Karpas-422 (cell line): ENCODE results near the gene AKT1. TPM values are rescaled to one million over a fixed set of nuclear protein-coding genes. Genes with fewer than 3 reads are reported as not detected.

Experiments
- DNase-seq: peaks from one replicate; pipeline ENCODE4 v3.0.0-alpha.2; 2015
- H2AFZ ChIP-seq: fragments of 200-600 bp; sonication (generic); 2 replicates; pipeline ENCODE4 v1.6.1; 2014; ENCODE audit warnings: antibody characterized with exemption, low read length, mixed read lengths
- H3K27ac ChIP-seq: fragments of 200-600 bp; sonication (generic); 2 replicates; pipeline ENCODE4 v1.5.1; 2014; ENCODE audit warnings: mild to moderate bottlenecking, low read length, moderate library complexity
- H3K27me3 ChIP-seq: fragments of 200-600 bp; sonication (generic); 2 replicates; pipeline ENCODE4 v1.6.1; 2014; ENCODE audit warnings: low read length, mixed read lengths
- H3K36me3 ChIP-seq: fragments of 200-600 bp; sonication (generic); 2 replicates; pipeline ENCODE4 v1.6.1; 2014; ENCODE audit warnings: low read length, mixed read lengths; ENCODE audit not compliant: insufficient read depth
- H3K4me1 ChIP-seq: fragments of 200-600 bp; sonication (generic); 2 replicates; pipeline ENCODE4 v1.6.1; 2014; ENCODE audit warnings: mild to moderate bottlenecking, low read length, mixed read lengths
- H3K4me2 ChIP-seq: fragments of 200-600 bp; sonication (generic); 2 replicates; pipeline ENCODE4 v1.6.1; 2014; ENCODE audit warnings: low read length, low read depth, mild to moderate bottlenecking; ENCODE audit not compliant: poor library complexity, severe bottlenecking
- H3K4me3 ChIP-seq: fragments of 200-600 bp; sonication (generic); 2 replicates; pipeline ENCODE4 v1.5.1; 2014; ENCODE audit warnings: mild to moderate bottlenecking, antibody characterized with exemption, low read length, mixed read lengths
- H3K79me2 ChIP-seq: fragments of 200-600 bp; sonication (generic); 2 replicates; pipeline ENCODE4 v1.6.1; 2014; ENCODE audit warnings: mild to moderate bottlenecking, low read length, mixed read lengths
- H3K9ac ChIP-seq: fragments of 200-600 bp; sonication (generic); 2 replicates; pipeline ENCODE4 v1.6.0; 2014; ENCODE audit warnings: low read length
- H3K9me2 ChIP-seq: fragments of 200-600 bp; sonication (generic), shearing (Covaris generic); replicated peaks from 2 replicates; pipeline ENCODE4 v1.6.0; 2014; ENCODE audit warnings: mild to moderate bottlenecking, low read length, moderate library complexity; ENCODE audit not compliant: insufficient read depth
- H3K9me3 ChIP-seq: fragments of 300-700, 200-600 bp; sonication (generic); 2 replicates; pipeline ENCODE4 v1.6.1; 2014; ENCODE audit warnings: low read length, mixed read lengths
- H4K20me1 ChIP-seq: fragments of 200-600 bp; sonication (generic); 2 replicates; pipeline ENCODE4 v1.6.1; 2014; ENCODE audit warnings: mild to moderate bottlenecking, antibody characterized with exemption, low read length, low read depth; ENCODE audit not compliant: insufficient read depth
- total RNA-seq: library from RNA; depleted of rRNA; stranded (reverse); fragments of >200 nt; shearing (Covaris generic); gene quantifications from 2 replicates; pipeline ENCODE4 v1.2.3, GENCODE V29; 2014; ENCODE audit warnings: low replicate concordance

The AKT1 gene
- total RNA-seq, 1 experiment from 2014 or later = 70.4 TPM

DNA sequence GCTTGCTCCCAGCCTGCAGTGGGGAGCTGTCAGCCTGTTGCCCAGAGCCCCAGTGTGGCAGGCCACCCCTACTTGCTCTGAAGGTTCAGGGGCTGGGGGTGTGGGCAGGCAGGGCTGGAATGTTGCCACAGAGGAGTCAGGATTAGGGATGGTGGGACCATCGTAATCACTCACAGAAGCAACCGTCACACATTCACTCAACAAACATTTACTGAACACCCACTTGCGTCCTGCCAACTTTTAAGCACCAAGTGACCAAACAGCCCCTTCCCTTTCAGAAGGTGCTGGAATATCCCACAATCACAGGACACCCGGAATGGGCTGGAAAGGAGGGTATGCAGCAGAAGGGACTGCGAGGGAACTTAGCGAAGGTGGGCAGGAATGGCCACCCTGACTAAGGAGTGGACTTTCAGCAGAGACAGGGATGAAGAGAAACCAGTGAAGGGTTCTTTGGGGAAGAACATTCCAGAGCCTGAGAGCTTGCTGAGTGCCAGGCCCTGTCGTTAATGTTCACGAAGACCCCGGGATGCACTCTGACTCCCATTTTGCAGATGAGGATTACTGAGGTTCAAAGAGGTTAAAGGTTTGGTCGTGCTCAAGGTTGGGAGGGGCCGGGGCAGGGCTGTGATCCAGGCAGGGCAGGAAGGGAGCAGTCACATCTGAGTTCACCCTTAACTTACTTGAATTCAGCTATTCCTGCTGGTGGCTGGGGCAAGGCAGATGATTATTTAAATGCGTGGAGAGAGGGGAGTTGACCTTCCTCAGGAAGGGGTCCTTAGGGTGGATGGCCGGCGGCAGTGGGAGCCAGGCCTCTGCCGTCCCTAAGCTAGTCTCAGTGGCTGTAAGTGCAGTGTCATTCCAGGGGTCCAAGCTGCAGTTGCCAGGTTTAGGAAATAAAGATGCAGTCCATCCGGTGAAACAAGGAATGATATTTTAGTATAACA is 3.0 kb upstream of the AKT1 start:
- no peak for DNase-seq
- no peaks in the 10 kb centered on the region for H3K27me3 ChIP-seq
- peaks cover 55% of the 10 kb centered on the region for H3K4me1 ChIP-seq
- H3K79me2 ChIP-seq = peaks cover 14% of the 10 kb centered on the region
- H2AFZ ChIP-seq = no peak overlapping the region
- no peak overlapping the region for H3K4me3 ChIP-seq
- H3K36me3 ChIP-seq = no peaks in the 10 kb centered on the region
- no peak overlapping the region for H3K27ac ChIP-seq
- no peak overlapping the region for H3K9ac ChIP-seq
- no peaks in the 10 kb centered on the region for H3K9me2 ChIP-seq
- H3K9me3 ChIP-seq = no peaks in the 10 kb centered on the region
- peaks cover 18% of the 10 kb centered on the region; the same call in 1 of the 2 replicates for H4K20me1 ChIP-seq
- no peak overlapping the region for H3K4me2 ChIP-seq

DNA sequence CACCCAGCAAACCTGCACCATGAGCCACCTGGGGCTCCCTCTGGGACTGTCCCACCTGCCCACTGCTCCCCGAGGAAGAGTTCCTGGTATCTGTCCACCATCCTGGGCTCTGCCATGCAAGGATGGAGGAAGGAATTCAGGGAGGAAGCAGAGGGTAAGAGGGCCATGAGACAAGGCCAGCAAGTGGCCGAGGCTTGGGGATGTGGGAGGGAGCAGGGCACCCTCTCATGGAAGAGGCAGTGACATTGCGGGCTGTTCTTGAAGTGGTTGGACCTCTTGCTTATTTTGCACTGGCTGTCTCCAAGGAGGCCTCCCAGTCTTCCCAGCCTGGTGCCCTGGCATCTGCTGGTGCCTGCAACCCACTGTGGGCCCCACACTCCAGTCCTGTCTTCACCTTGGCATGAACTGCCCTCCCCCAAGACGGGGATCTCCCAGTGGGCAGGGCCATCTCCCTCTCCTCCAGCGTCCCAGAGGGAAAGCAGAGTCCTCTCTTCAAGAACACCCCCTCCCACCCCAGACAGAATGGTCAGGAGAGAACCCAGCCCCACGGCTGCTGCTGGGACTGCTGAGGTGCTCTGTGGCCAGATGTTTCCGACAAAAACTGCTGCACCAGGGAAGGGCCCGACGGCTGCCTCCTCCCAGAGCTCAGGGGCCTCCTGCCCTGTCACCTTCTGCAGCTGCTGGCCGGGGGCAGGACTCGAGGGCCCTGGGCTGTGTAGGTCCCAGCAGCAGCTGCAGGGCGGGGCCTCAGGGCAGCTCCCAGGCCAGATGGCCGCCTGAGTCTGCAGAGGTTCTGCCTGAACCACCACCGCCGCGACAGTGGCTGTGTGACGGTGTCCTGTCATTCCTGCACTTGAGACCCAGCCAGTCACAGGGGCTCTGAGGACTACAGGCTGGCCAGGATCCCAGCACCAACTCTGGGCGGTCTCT is 1.8 kb upstream of the AKT1 start:
- Histone ChIP-seq H3K9me2 (no peaks in the 10 kb centered on the region), H4K20me1 (peaks cover 30% of the 10 kb centered on the region), H3K79me2 (peaks cover 26% of the 10 kb centered on the region), H3K4me2 (no peak overlapping the region), H2AFZ (no peak overlapping the region), H3K9ac (peak overlapping the region; percentile 7; the same call in 1 of the 2 replicates), H3K4me3 (no peak overlapping the region), H3K27me3 (no peaks in the 10 kb centered on the region), H3K9me3 (no peaks in the 10 kb centered on the region), H3K36me3 (no peaks in the 10 kb centered on the region), H3K4me1 (peaks cover 56% of the 10 kb centered on the region), H3K27ac (no peak overlapping the region)
- DNase-seq = peak; percentile 67

DNA sequence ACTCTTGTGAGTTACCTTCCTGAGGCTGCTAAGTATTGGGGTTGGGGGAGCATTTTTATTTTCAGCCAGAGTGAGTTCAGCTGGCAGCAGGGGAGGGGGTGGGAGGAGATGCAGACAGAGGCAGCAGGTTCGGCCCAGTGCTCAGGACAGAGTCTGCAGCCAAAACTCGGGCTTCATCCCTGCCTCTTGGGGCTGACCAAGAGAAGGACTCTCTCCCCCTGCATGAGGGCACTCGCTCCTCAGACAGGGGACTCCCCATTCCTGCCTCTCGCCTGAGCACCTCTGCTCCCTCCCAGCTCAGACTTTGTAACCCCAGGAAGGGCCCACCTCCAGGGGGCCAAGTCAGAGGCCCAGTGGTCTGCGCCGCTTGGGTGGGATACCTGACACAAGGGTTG is 1.1 kb upstream of the AKT1 start:
- no peaks in the 10 kb centered on the region for H3K9me2 ChIP-seq
- no peak overlapping the region for H3K4me2 ChIP-seq
- H3K9me3 ChIP-seq = no peaks in the 10 kb centered on the region
- peaks cover 36% of the 10 kb centered on the region for H4K20me1 ChIP-seq
- peaks cover 50% of the 10 kb centered on the region for H3K4me1 ChIP-seq
- no peaks in the 10 kb centered on the region for H3K36me3 ChIP-seq
- H2AFZ ChIP-seq = no peak overlapping the region
- H3K27me3 ChIP-seq = no peaks in the 10 kb centered on the region
- DNase-seq = no peak
- H3K4me3 ChIP-seq = no peak overlapping the region
- peak overlapping the region; percentile 70; the same call in 1 of the 2 replicates for H3K9ac ChIP-seq
- no peak overlapping the region for H3K27ac ChIP-seq
- H3K79me2 ChIP-seq = peaks cover 33% of the 10 kb centered on the region

DNA sequence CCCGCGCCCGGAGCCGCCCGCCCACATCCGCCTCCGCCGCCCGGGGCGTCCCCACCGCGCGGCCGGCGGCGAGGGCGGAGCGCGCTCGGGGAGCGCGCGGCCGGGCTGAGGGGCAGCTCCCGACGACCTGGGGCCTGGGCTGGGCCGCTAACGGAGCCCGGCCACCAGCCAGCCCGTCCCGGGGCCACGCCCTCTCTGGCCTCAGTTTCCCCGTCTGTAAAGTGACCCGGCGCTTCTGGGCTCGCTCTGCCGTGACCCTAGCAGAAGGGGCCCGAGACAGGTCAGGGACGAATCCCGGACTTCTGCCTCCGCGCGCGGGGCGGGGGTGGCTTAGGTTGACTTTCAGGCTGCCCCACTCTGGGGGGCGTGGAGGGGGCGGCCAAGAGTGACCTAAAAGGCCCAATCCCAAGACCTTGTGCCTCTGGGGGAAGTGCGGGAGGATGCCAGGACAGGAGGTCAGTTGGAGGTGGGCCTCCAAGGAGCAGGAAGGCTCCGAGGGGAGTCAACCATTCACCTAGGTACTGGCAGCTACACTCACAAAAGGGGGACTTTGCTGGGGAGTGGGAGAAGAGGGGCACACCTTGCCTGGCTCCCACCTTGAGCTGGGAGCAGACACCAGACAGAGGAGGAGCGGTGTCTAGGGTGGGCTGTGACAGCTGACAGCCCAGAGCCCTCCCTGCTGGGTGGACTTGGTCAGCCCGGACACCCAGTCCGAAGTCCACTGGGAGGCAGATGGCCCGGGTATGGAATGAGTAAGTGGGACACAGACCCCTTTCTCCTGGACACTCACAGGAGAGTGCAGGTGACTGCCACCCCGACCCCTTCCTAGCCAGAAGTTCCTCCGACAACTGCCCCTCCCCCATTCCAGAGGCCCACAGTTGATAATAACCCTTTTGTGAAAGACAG is 486 bp upstream of the AKT1 start:
- Histone ChIP-seq H3K4me3 (peak overlapping the region; percentile 64), H3K4me1 (peaks cover 44% of the 10 kb centered on the region), H3K4me2 (peak overlapping the region; percentile 75), H3K79me2 (peaks cover 40% of the 10 kb centered on the region), H4K20me1 (peaks cover 38% of the 10 kb centered on the region), H3K27ac (no peak overlapping the region), H3K9me2 (no peaks in the 10 kb centered on the region), H3K36me3 (no peaks in the 10 kb centered on the region), H3K9ac (peak overlapping the region; percentile 70), H2AFZ (peak overlapping the region; percentile 39; the same call in 1 of the 2 replicates), H3K27me3 (no peaks in the 10 kb centered on the region), H3K9me3 (no peaks in the 10 kb centered on the region)
- peak; percentile 86 for DNase-seq

DNA sequence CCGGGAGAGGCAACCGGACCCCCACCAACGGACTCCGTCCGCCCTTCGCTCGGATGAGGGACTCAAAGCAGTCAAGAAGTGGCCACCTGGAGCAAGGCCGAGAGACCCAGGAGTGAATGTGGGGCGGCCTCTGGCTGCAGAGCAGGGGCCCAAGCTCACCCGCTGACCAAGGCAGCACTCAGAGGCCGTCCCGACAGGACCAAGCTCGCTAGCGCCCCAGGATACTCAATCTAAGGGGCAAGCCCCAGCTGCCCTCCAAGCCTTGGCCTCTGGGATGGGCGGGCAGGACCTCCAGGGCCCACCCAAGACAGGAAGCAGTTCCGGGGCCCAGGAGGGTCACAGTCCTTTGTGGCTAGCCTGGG is 936 bp downstream of the AKT1 start:
- Histone ChIP-seq H3K9me3 (no peaks in the 10 kb centered on the region), H3K36me3 (no peaks in the 10 kb centered on the region), H3K27me3 (no peaks in the 10 kb centered on the region), H3K4me3 (peak overlapping the region; percentile 88), H3K4me2 (peak overlapping the region; percentile 96), H3K79me2 (peaks cover 52% of the 10 kb centered on the region), H4K20me1 (peaks cover 52% of the 10 kb centered on the region), H3K4me1 (peaks cover 38% of the 10 kb centered on the region), H3K9ac (peak overlapping the region; percentile 83), H3K27ac (peak overlapping the region; percentile 32; the same call in 1 of the 2 replicates), H2AFZ (no peak overlapping the region), H3K9me2 (no peaks in the 10 kb centered on the region)
- peak; percentile 62 for DNase-seq

DNA sequence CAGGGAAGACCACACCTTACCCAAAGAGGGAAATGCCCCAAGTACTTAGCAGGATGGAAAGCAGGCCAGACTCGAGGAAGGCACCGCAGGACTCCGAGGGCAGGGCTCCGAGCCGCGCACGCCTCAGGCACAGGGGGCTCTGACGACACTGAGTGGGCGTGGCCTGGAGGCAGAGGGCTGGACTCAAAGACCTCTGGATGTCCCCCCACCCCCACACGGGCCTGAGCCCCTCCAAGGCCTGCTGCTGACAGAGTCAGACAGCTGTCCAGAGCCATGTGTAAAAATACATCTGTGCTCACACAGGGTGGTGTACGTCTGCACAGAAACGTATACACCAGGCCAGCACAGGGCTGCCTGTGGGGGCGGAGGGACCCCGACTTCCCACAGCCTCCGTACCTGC is 1.4 kb downstream of the AKT1 start:
- DNase-seq = no peak
- no peak overlapping the region; the same call in 1 of the 2 replicates for H3K27ac ChIP-seq
- peaks cover 38% of the 10 kb centered on the region for H3K4me1 ChIP-seq
- H3K79me2 ChIP-seq = peaks cover 56% of the 10 kb centered on the region
- H3K4me2 ChIP-seq = peak overlapping the region; percentile 96
- H3K4me3 ChIP-seq = peak overlapping the region; percentile 88
- peak overlapping the region; percentile 83 for H3K9ac ChIP-seq
- peaks cover 57% of the 10 kb centered on the region for H4K20me1 ChIP-seq
- H2AFZ ChIP-seq = no peak overlapping the region
- H3K9me3 ChIP-seq = no peaks in the 10 kb centered on the region
- no peaks in the 10 kb centered on the region for H3K9me2 ChIP-seq
- H3K36me3 ChIP-seq = no peaks in the 10 kb centered on the region
- no peaks in the 10 kb centered on the region for H3K27me3 ChIP-seq

DNA sequence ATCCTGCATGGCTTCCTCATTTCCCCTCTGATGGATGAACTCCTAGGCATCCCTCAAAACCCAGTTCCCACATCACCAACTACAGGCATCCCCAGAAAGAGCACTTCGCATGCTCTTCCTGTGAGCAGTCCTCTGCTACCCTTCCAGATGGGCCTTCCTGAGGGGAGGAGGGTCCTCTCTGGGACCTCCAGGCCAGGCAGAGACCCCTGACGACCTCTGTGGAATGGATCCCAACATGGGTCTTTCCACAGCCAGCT is 1.9 kb downstream of the AKT1 start:
- Histone ChIP-seq H2AFZ (no peak overlapping the region), H4K20me1 (peaks cover 61% of the 10 kb centered on the region), H3K4me2 (peak overlapping the region; percentile 96), H3K4me1 (peaks cover 38% of the 10 kb centered on the region), H3K9ac (peak overlapping the region; percentile 83), H3K27ac (no peak overlapping the region), H3K9me2 (no peaks in the 10 kb centered on the region), H3K9me3 (no peaks in the 10 kb centered on the region), H3K27me3 (no peaks in the 10 kb centered on the region), H3K4me3 (peak overlapping the region; percentile 88; the same call in 1 of the 2 replicates), H3K36me3 (no peaks in the 10 kb centered on the region), H3K79me2 (peaks cover 59% of the 10 kb centered on the region)
- DNase-seq = no peak
